ENCODE results near the gene BTNL8.

BTNL8 gene

DNA sequence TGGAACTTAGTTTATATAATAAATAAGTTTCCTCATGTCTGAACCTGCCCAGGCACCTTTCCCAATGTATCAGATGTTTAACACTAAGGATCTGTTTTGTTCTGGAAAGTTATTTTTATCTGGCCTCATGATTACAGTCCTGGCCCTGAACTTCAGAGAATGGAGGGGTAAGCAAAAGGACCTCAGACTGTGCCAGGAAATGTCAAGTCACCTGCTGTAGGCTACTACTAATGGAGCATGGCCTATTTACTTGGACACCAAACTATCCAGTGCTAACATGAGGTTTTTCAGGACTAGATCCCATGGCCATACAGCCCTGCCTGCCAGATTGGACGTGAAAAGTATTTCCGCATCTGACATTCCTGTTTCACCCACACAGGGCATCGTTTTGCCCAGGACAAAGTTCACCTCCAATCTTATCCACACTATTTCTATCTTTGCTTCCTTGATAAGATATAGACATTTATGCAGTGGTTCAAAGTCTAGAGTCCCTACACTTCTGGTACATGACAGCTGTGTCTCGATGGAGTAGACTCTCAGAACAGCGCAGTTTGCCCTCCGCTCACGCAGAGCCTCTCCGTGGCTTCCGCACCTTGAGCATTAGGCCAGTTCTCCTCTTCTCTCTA lies at the start of gene BTNL8:
TSS of gene BTNL8 (plus strand) at position 539 of the 626 bp plus-strand sequence. CDS start 152 bp downstream, outside the sequence.
- DNase-seq = no peak

GRCh38 chr5:180849827-180850226 lies 49.1 kb upstream of the BTNL8 start:
- no peak for DNase-seq

DNA sequence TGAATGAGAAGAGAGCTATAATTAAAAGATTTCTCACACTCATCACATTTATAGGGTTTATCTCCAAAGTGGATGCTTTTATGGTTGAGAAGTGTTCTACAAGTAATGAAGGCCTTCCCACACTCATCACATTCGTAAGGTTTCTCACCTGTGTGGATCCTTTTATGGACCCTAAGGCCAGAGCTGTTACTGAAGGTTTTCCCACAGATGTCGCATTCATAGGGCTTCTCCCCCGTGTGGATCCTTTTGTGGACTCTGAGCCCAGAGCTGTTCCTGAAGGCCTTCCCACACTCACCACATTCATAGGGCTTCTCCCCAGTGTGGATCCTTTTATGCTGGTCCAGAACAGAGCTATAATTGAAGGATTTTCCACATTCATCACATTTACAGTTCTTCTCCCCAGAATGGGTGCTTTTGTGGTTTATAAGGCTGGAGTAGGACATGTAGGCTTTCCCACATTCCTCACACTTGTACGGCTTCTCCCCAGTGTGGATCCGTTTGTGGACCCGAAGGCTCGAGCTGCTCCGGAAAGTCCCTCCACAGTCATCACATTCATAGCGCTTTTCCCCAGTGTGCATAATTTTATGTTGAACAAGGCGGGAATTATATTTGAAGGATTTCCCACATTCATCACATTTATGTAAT lies 48.4 kb upstream of the BTNL8 start:
- no peak for DNase-seq

DNA sequence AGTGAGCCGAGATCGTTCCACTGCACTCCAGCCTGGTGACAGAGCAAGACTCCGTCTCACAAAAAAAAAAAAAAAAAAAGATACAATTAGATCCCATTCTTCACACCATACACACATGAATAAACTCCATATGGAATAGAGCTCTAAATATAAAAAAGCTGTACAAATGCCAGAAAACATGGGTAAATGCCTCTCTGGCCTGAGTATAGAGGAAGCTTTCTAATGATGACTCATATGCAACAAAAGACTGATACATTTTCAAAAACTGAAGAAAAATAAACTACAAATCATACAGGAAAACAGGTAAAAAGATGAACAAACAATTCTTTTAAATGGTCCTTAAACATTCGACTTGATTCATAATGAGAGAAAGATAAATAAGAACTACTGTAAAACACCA lies 46.5 kb upstream of the BTNL8 start:
- DNase-seq = no peak

DNA sequence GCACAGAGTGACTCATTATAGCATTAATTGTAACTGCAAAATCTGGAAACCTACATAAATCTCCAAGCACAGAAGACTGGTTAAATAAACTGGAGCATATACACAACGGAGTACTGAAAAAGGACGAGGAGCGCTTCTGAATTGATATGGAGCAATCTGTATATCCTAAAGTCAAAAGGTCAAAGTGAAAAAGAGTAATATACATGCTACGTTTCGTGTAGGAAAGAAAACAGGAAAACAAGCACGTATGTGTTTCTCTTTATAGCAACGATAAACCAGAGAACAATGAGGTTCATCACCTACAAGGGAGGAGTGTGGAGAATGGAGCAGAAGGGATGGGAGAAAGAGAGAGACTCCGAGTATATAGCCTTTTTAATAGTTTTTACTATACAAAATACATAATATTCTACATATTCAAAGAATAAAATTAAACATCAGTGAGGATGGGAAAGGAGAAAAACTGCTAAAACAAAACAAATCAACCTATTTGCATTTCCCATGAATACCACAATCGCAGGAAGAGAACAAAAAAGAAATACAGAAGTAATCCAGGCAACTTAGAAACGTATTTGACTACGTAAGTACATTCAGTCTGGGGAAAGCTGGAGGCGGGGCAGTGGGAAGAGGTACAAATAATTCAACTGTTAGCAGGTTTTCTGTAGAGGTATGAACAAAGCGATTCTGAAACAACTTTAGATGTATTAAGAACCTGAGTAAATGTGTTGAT lies 45.7 kb upstream of the BTNL8 start:
- peak in 1 of 2 experiments; percentile 21 for DNase-seq

GRCh38 chr5:180853848-180854176 lies 45.1 kb upstream of the BTNL8 start:
- no peak for DNase-seq

- no peak for DNase-seq
Measured at GRCh38 chr5:180858586-180858985, 40.4 kb upstream of the BTNL8 start.

GRCh38 chr5:180860273-180860886 lies 38.6 kb upstream of the BTNL8 start:
- DNase-seq = peak; percentile 37 to 55

DNA sequence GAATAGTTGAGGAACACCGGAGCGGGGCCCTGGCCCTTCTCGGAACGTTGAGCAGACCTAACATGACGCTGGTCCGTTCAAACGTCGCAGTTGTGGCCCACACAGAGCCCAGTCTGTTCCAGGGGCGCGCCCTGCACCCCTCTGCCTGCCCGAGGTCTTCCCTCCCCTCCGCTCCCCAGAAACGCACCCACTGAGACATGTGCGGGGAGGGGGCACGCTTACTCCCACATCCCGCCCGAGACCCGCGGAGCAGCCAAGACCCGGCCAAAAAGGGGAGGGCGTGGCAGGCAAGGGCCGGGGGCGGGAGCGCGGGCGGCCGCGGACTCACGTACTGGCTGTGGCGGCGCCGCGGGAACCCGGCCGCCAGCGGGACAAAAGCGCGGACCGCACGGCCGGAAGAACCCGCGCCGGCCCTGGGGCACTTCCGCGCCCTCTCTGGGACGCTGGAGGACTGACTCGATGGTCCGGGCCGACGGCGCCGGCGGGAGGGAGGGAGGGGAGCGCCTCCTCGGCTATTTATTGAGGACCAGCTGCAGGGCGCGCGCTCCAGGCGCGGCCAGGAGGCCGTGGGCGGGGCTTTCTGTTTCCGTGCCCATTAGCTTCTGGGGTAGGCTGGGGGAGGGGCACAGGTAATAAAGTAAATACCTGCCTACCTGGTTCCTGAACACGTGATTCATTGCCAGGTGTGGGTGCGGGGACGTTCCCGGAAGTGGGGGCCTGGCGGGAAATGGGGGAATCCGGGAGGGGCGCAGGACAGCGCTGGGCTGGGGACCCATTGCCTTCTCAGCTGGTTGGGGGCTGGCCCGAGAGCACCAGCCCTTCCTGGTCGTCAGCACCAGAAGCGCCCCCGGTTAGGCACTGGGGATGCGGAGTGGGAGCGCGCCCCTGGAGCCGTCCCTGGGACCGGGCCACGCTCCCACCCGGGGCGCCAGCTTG lies 37.8 kb upstream of the BTNL8 start, which contains the start of gene ZFP62:
TSS of gene ZFP62 (minus strand) at position 390 of the 936 bp plus-strand sequence. CDS start at position 333, 57 bp downstream.
- peak; percentile 90 to 96 for DNase-seq

- DNase-seq = peak; percentile 52 to 71
Measured at GRCh38 chr5:180862645-180863044, 36.3 kb upstream of the BTNL8 start.

GRCh38 chr5:180865981-180866695 lies 32.8 kb upstream of the BTNL8 start:
- DNase-seq = no peak

DNA sequence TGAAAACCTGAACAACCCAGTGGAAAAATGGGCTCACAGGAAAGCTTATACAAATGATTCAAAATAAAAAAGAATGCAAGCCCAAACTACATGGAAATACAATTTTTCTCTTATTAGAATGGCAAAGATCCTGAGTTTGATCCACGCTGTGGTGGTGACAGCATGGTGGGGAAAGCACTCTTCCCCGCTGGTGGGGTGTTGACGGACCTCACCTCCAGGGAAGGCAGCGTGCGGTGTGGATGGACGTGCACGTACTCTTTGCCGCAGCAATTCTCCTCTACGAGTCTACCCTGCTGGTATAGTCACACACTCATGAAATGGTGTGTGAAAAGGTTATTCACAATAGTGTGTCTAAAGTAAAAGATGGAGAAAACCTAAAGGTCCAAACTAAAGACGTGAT lies 32.0 kb upstream of the BTNL8 start:
- DNase-seq = no peak

GRCh38 chr5:180868960-180869359 lies 30.0 kb upstream of the BTNL8 start:
- DNase-seq = peak; percentile 58 to 82

GRCh38 chr5:180869587-180869986 lies 29.4 kb upstream of the BTNL8 start:
- DNase-seq = no peak

DNA sequence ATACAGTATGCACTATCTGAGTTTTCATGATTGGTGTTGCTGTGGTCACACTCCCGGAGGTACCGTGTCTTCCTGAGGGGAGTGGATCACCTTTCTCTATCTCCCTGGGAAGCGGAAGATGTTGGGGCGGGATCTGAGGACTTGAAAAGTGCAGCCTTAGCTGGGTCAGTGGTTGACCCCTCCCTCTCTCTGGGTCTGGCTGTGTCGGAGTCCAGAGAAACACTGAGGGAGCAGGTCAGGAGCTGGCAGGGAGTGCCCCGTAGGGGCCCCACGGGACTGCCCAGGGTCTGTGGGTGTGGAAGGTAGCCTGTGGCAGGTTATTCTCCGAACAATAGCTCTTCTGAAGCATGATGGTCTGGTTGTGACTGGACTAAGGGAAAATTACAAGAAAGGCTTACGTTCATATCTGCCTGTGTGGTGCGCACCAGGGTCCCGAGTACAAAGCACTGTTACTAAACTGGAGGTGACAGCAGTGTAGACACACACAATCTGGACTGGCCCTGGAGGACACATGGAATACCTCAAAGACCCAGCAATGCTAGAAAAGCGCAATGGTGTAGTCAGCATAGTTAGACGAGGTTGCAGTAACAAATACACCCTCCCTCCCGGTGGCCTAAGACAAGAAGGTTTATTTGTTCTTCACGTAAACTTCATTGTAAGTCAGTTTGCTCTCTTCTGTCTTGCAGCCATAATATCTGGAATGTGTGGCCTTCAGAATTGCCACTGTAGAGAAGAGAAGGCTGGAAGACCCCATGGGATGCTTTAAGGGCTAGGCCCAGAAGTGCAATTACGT lies 28.5 kb upstream of the BTNL8 start:
- no peak for DNase-seq

GRCh38 chr5:180872419-180872818 lies 26.5 kb upstream of the BTNL8 start:
- DNase-seq = no peak

DNA sequence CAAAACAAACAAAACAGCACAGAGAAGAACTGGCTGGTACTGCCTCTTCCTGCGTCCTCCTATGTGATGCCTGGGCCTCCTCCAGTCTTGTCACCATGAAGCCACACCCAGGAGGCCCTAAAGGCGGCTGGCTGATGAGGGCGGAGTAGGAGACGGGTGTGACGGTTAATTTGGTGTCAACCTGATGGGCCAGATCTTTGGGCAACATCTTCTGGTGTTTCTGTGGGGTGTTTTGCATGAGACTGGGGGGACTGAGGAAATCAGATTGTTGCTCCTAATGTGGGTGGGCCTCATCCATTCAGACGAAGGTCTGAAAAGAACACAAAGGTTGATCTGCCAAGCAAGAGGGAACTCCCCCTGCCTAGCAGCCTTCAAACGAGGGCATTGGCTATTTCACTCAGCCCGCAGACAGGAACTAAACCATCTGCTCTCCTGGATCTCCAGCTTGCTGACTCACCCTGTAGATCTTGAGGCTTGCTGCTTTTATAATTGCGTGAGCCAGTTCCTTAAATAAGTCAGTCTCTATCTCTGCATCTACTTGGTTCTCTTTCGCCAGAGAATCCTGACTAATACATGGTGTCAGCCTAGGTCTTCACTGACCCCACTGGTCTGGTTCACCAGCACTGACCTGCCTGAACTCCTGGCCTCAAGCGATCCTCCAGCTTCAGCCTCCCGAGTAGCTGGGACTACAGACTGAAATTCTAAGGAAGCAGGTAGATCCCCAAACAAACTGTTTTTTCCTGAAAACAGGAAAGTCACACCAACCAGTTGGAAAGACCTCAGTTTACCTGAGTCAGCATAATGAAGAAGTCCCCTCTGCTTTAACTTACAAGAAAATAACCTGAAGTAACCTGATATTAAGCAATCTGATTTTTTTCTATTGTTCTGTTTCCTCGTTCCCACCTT lies 25.1 kb upstream of the BTNL8 start:
- no peak for DNase-seq

GRCh38 chr5:180874804-180875582 lies 24.0 kb upstream of the BTNL8 start:
- no peak for DNase-seq

- DNase-seq = no peak
Measured at GRCh38 chr5:180875860-180876426, 23.0 kb upstream of the BTNL8 start.

Measured in NCI-H526 (cell line).